SKM-1 treated with dmso at 0.1 percent for 144 hours (cell line): ENCODE measurements around the gene TENM4.
"Not testable (repeated sequence)": the region's sequence is repeated elsewhere in the genome, so short reads cannot be mapped to it uniquely, and the experiment has no call there.

Experiments used
- DNase-seq: peaks from one replicate; lab custom pipeline; 2025; ENCODE audit not compliant: unreplicated experiment; lab: John Stamatoyannopoulos, UW

TENM4 gene

GRCh38 chr11:79221444-79222130 is 219.2 kb downstream of the TENM4 start:
- no peak for DNase-seq

- DNase-seq, result no peak
Observed at GRCh38 chr11:79220171-79220570, 220.7 kb downstream of the TENM4 start.

GRCh38 chr11:79219186-79220045 is 221.4 kb downstream of the TENM4 start:
- no peak for DNase-seq

GRCh38 chr11:79212741-79213190 is 228.1 kb downstream of the TENM4 start:
- DNase-seq, result no peak

GRCh38 chr11:79209540-79210266 is 231.1 kb downstream of the TENM4 start:
- no peak for DNase-seq

- no peak for DNase-seq
Observed at GRCh38 chr11:79208126-79208525, 232.7 kb downstream of the TENM4 start.

GRCh38 chr11:79206951-79207350 is 233.9 kb downstream of the TENM4 start:
- DNase-seq, result no peak

GRCh38 chr11:79205786-79206185 is 235.0 kb downstream of the TENM4 start:
- DNase-seq, result no peak

- DNase-seq, result no peak
Observed at GRCh38 chr11:79201677-79202347, 239.0 kb downstream of the TENM4 start.

- DNase-seq, result no peak
Observed at GRCh38 chr11:79200398-79201070, 240.3 kb downstream of the TENM4 start.

- no peak for DNase-seq
Observed at GRCh38 chr11:79199729-79200354, 241.0 kb downstream of the TENM4 start.

- DNase-seq, result no peak
Observed at GRCh38 chr11:79198898-79199250, 242.0 kb downstream of the TENM4 start.

GRCh38 chr11:79198203-79198897 is 242.5 kb downstream of the TENM4 start:
- no peak for DNase-seq

- DNase-seq, result no peak
Observed at GRCh38 chr11:79196950-79197349, 243.9 kb downstream of the TENM4 start.

GRCh38 chr11:79195209-79195608 is 245.6 kb downstream of the TENM4 start:
- DNase-seq, result no peak

GRCh38 chr11:79193663-79194310 is 247.0 kb downstream of the TENM4 start:
- DNase-seq, result no peak

GRCh38 chr11:79192836-79193235 is 248.0 kb downstream of the TENM4 start:
- no peak for DNase-seq

GRCh38 chr11:79191716-79192115 is 249.1 kb downstream of the TENM4 start:
- DNase-seq, result not testable (repeated sequence)

- DNase-seq, result not testable (repeated sequence)
Observed at GRCh38 chr11:79190553-79190952, 250.3 kb downstream of the TENM4 start.
